ENCODE results near the gene WDR73.
A peak's percentile ranks its signal among the peaks of the same experiment; 100 is the strongest.
"Not testable (repeated sequence)": the region's sequence is repeated elsewhere in the genome, so short reads cannot be mapped to it uniquely, and the experiment has no call there.

Gene WDR73

GRCh38 chr15:84656972-84657371 is 2.9 kb upstream of the WDR73 start:
- no peak for DNase-seq

DNA sequence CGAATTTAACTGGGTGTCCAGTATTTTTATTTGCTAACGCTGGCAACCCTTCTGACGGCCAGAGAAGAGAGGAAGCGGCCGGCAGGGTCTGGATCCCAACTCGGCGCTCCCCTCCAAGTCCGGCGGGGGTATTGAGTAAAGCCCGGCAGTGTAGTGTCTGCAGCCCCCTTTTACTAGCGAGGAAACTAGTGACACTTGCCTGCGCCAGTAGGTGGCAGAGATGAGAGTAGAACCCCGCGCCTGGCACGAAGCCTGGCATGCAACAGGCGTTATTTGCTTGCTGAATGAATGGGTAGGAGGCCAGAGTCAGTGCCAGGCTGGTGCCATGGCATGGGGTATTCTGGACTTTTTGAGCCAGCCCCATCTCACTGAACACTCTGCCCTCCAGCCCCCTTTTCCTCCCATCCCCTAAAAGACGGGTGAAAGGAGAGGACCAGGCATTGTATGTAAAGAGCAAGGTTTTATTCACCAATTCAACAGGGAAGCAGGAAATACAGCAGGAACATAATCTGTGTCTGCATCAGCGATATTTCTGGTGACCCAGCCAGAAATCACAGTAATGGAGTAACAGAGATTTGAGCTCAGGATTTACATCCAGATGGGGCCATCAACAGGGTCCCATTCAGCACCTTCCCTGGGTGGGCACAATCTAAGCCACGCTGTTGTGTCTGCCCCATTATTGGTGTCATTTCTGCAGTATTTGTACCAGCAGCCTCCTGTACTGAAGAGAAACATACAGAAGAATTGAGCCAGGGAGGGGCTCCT is 788 bp upstream of the WDR73 start:
- DNase-seq = peak; percentile 16

DNA sequence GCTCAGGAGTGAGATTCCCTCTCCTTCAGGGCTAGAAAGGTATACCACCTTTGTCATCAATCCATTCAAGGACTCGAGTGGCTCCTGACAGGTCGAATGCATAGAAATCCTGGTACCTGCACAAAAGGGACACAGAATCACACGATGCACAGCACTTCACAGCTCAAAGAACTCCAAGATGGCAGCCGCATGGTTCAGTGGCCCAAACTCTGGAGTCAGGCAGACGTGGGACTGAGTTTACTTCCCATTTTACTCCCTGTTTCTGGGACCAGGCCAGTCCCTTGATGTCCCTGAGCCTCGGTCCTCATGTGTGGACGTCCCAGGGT is 536 bp downstream of the WDR73 start:
- no peak for DNase-seq

DNA sequence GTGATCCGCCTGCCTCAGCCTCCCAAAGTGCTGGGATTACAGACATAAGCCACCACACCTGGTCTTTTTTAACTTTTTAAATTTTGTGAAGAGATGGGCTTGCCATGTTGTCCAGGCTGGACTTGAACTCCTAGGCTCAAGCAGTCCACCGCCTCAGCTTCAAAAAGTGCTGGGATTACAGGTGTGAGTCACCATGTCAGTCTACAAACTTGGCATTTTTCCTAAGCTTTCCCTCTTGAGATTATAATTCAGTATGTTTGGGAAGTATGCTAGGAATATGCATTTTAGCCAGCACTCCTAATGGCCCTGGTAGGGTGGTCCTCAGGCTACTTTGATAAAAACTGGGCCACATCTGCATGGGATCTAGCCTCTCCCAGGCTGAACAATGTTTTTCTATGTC is 4.4 kb downstream of the WDR73 start:
- DNase-seq = no peak

DNA sequence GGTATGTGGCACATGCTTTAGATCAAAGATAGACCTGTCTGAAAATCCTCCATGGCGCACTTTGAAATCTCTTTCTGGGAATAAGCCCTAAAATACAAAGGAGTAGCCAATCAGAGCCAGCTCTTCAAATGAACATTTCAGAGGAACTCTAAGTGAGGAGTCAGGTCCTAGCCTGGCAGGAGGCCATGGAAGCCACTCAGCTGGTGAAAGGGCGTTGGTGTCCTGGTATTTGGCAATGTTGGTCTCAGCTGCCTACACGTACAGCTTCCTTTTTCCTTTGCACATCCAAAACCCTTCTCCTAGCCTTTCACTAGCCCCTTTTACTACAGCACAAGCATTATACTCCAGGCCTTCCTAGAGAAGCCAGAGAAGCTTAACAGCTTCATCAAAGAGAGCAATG is 5.5 kb downstream of the WDR73 start:
- no peak for DNase-seq

- no peak for DNase-seq
Observed at GRCh38 chr15:84647726-84648125, 6.4 kb downstream of the WDR73 start.

DNA sequence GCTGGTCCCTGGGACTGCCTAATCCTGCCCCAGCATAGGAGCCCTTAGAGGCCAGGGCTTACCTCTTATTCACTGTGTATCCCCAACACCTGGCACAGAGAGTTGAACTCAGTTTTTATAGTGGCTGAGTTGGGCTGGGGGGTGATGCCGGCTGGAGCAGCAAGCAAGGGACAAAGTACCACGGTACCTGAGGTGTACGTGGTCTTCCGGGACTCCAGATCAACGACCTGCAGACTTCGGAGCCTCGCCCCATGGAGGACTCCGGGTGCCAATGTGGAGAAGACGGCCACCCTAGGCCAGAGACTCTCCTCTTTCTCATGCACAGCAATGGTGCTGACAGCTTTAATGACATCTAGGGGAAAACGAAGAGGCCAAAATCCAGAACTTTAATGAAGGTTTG is 8.1 kb downstream of the WDR73 start:
- no peak for DNase-seq

GRCh38 chr15:84645496-84645895 is 8.6 kb downstream of the WDR73 start:
- no peak for DNase-seq

DNA sequence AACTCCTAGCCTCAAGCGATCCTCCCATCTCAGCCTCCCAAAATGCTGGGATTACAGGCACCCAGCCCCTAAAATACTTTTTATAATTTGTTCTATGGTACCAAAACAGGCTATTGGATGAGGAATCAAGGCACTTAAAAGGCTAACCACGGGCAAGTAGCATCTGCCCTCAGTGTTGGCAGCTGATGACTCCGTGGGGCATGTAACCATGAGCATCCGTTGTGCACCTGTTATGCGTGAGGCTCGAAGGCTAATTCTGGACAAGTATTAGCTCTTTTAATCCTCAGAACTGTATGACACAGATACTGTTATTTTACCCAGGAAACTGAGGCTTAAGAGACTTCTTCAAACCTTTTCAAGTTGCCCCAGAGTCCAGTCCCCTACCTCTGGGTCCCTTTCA is 10.2 kb downstream of the WDR73 start:
- no peak for DNase-seq

DNA sequence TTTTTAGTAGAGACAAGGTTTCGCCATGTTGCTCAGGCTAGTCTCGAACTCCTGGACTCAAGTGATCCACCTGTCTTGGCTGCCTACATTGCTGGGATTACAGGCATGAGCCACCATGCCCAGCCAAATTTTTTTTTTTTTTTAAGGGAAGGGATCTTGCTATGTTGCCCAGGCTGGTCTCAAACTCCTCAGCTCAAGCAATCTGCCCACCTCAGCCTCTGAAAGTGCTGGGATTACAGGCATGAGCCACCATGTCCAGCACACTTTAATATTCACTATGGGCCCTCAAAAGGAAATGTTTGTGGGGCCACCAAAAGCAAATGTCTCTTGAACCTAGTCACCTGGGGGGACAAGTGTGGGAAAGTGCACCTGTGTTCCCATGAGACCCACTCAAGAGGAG is 11.4 kb downstream of the WDR73 start:
- DNase-seq = not testable (repeated sequence)

DNA sequence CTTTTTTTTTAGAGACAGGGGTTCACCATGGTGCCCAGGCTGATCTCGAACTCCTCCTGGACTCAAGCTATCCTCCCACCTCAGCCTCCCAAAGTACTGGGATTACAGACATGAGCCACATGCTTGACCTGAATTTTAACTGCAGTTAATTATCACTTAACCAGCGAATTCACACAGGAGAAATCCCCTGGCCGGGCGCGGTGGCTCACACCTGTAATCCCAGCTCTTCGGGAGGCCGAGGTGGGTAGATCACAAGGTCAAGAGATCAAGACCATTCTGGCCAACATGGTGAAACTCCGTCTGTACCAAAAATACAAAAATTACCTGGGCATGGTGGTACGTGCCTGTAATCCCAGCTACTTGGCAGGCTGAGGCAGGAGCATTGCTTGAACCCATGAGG is 12.2 kb downstream of the WDR73 start:
- DNase-seq = not testable (repeated sequence)

DNA sequence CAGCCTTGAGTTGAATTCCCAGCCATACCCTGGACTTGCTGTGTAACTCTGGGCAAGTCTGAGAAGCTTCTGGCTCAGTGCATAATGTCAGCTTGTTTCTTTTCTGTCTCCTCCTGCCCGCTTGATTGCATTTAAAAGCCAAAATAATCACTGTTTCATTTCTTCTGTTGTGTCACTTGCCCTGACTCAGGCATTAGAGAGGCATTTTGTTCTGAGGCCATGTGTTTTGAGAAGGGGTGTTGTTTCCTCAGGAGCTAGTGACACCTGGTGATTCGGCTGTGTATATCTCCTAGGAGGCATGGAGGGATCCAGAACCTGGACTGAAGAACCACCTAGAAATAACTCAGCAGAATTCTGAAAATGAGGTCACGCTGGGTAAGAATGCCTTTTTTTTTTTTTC is 16.0 kb downstream of the WDR73 start:
- DNase-seq = no peak

GRCh38 chr15:84634228-84634837 is 19.8 kb downstream of the WDR73 start:
- DNase-seq = no peak

DNA sequence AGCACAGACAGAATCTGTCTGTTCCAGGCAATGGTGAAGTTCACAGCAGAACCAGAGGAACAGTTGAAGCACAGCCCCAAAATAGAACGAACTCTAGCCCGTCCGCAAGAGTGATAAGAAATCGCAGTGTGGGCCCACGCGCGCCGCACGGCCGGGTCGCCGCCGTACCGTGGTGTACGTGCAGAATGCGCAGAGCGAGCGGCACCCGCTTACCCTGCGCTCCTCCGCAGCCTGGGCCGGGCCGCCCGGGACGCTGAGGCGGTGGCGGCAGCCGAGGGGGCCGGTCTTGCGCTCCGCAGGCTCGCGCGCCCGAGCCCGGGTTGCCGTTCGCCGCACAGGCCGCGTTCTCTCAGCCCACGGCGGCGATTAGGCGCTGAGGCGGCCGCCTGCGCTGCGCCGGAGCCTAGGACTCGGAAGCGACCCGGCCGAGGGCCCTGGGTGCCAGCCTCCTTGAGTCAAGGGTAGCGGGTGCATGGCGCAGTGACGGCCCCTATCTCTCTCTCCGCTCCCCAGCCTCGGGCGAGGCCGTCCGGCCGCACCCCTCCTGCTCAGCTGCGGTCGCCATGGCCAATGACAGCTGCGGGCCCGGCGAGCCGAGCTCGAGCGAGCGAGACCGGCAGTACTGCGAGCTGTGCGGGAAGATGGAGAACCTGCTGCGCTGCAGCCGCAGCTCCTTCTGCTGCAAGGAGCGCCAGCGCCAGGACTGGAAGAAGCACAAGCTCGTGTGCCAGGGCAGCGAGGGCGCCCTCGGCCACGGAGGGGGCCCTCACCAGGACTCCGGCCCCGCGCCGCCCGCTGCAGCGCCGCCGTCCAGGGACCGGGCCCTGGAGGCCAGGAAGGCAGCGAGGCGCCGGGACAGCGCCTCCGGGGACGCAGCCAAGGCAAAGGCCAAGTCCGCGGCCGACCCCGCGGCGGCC is 20.5 kb downstream of the WDR73 start:
- DNase-seq = no peak

GRCh38 chr15:84631706-84632272 is 22.3 kb downstream of the WDR73 start:
- no peak for DNase-seq

- no peak for DNase-seq
Observed at GRCh38 chr15:84629033-84629432, 25.1 kb downstream of the WDR73 start.

DNA sequence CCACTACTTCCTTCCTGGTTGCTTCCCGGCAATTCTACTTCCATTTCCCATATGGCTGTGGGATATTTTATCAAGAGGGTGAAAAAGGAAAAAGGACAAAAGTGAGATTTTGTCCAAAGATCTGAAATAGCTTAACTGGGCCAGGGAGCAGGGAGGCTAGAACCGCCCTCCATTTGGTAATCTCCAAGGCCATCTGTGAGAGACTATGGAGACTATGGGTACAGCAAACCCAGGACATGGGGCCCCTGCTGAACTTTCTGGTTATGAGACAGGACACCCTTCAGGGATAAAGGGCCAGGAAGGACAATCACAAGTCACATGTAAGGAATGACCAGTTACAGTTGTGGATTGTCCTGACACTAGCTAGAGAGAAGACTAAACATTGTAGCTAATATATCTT is 29.0 kb downstream of the WDR73 start:
- DNase-seq = no peak

DNA sequence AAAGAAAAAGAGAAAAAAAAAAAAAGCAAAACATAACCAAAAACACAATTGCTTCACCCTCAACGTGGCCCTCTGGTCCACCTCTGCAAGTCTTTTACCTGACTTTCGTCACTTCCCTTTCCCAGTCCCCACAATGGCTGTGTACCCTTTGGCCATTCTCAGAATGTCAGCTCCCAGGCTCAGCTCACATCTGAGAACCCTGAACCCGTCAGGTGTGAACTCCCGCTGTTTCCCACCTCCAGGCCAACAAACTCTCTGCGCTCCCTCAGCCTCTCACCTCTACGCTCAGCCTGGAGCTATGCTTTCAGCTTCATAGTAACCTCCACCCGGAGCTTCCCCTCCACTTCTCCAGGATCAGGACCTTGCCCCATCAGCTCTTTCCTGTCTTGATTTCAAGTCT is 29.7 kb downstream of the WDR73 start:
- DNase-seq = no peak

DNA sequence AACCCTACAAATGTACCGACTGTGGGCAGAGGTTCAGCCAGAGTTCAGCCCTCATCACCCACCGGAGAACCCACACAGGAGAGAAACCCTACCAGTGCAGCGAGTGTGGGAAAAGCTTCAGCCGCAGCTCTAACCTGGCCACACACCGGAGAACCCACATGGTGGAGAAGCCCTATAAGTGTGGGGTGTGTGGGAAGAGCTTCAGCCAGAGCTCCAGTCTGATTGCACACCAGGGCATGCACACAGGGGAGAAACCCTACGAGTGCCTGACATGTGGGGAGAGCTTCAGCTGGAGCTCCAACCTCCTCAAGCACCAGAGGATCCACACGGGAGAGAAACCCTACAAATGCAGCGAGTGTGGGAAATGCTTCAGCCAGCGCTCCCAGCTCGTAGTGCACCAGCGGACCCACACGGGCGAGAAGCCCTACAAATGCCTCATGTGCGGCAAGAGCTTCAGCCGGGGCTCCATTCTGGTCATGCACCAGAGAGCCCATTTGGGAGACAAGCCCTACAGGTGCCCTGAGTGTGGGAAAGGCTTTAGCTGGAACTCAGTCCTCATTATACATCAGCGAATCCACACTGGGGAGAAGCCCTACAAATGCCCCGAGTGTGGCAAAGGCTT is 32.6 kb downstream of the WDR73 start:
- no peak for DNase-seq

- no peak for DNase-seq
Observed at GRCh38 chr15:84620626-84621025, 33.5 kb downstream of the WDR73 start.

- no peak for DNase-seq
Observed at GRCh38 chr15:84616235-84616634, 37.8 kb downstream of the WDR73 start.

GRCh38 chr15:84611631-84612030 is 42.5 kb downstream of the WDR73 start:
- no peak for DNase-seq

Measured in SHP77 treated with DMSO at 0.1 percent for 48 hours (cell line).